ENCODE measurements around the gene LRP1B. TPM values are rescaled to one million over a fixed set of nuclear protein-coding genes. Genes with fewer than 3 reads are reported as not detected.

Gene LRP1B
- polyA plus RNA-seq, 1 of the 3 experiments (the other 2 are of a cell fraction): 0.28 TPM

DNA sequence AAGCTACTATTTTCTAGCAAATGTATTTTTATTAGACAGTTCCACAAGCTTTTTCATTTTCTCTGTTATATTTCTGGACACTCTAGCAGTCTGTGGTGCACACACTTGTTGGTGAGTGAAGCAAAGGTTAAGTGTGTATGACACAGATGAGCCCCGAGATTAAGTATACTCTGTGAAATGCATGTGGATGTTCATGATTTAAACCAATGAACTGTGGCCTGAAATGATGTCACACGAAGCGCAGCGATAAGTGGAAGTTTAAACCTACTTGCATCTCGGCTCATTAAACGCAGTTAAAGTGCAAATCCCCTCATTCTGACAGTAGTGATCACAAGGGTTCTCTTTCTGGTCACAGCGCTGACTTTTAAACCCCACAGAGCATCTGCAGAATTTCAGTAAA, 1861.8 kb downstream of the LRP1B start (continued):
- TF ChIP-seq FOSL2 (IDR thresholded peaks at IDR 0.05; ENCODE audit: borderline replicate concordance, low read depth) (no peak), NFIC (IDR thresholded peaks at IDR 0.05; ENCODE audit: borderline replicate concordance) (no peak)

DNA sequence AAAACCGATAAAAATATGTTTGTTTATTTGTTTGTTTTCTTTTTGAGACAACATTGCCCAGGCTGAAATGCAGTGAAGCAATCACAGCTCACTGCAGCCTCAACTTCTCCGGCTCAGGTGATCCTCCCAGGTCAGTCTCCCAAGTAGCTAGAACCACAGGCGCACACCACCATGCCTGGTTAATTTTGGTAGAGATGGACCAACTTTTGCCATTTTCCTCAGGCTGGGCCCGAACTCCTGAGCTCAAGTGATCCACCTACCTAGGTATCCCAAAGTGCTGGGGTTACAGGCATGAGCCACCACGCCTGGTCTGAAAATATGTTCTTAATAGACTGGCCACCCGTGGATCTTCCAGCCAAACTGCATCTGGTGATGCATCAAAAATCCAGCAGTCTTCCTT, 1867.9 kb downstream of the LRP1B start:
- no peak for TF ChIP-seq RCOR1 (IDR thresholded peaks at IDR 0.05; ENCODE audit: low read length)
- TF ChIP-seq, protein P1, sequence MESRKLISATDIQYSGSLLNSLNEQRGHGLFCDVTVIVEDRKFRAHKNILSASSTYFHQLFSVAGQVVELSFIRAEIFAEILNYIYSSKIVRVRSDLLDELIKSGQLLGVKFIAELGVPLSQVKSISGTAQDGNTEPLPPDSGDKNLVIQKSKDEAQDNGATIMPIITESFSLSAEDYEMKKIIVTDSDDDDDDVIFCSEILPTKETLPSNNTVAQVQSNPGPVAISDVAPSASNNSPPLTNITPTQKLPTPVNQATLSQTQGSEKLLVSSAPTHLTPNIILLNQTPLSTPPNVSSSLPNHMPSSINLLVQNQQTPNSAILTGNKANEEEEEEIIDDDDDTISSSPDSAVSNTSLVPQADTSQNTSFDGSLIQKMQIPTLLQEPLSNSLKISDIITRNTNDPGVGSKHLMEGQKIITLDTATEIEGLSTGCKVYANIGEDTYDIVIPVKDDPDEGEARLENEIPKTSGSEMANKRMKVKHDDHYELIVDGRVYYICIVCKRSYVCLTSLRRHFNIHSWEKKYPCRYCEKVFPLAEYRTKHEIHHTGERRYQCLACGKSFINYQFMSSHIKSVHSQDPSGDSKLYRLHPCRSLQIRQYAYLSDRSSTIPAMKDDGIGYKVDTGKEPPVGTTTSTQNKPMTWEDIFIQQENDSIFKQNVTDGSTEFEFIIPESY (IDR thresholded peaks at IDR 0.05; ENCODE audit: borderline replicate concordance, low read depth): no peak
- TF ChIP-seq SIN3A (IDR thresholded peaks at IDR 0.05; ENCODE audit: borderline replicate concordance, low read depth, low read length): no peak
- TF ChIP-seq FOXM1 (IDR thresholded peaks at IDR 0.05; ENCODE audit: low read depth): no peak
- no peak for TF ChIP-seq MEF2A (IDR thresholded peaks at IDR 0.05; ENCODE audit: borderline replicate concordance, low read depth)
- no peak for TF ChIP-seq TEAD4 (IDR thresholded peaks at IDR 0.05; ENCODE audit: borderline replicate concordance, insufficient read depth)
- TF ChIP-seq, protein P2, sequence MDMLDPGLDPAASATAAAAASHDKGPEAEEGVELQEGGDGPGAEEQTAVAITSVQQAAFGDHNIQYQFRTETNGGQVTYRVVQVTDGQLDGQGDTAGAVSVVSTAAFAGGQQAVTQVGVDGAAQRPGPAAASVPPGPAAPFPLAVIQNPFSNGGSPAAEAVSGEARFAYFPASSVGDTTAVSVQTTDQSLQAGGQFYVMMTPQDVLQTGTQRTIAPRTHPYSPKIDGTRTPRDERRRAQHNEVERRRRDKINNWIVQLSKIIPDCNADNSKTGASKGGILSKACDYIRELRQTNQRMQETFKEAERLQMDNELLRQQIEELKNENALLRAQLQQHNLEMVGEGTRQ (IDR thresholded peaks at IDR 0.05; ENCODE audit: borderline replicate concordance, low read depth, low read length): no peak
- TF ChIP-seq GABPA (IDR thresholded peaks at IDR 0.05; ENCODE audit: low read depth): no peak
- no peak for TF ChIP-seq POLR2AphosphoS5 (IDR thresholded peaks at IDR 0.05; ENCODE audit: low read depth, low read length)
- TF ChIP-seq JUND (IDR thresholded peaks at IDR 0.05): no peak
- no peak for TF ChIP-seq EP300 (IDR thresholded peaks at IDR 0.05; ENCODE audit: borderline replicate concordance in 1 of 2, low read depth in 1 of 2, low read length in 1 of 2)
- TF ChIP-seq RFX5 (IDR thresholded peaks at IDR 0.05; ENCODE audit: low read length): no peak
- no peak for TF ChIP-seq YY1 (IDR thresholded peaks at IDR 0.05; ENCODE audit: low read depth)
- no peak for TF ChIP-seq RXRA (IDR thresholded peaks at IDR 0.05; ENCODE audit: borderline replicate concordance, low read depth)
- no peak for TF ChIP-seq NRF1 (IDR thresholded peaks at IDR 0.05; ENCODE audit: low read depth, low read length)
- TF ChIP-seq, protein P3, sequence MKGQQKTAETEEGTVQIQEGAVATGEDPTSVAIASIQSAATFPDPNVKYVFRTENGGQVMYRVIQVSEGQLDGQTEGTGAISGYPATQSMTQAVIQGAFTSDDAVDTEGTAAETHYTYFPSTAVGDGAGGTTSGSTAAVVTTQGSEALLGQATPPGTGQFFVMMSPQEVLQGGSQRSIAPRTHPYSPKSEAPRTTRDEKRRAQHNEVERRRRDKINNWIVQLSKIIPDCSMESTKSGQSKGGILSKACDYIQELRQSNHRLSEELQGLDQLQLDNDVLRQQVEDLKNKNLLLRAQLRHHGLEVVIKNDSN (IDR thresholded peaks at IDR 0.05; ENCODE audit: borderline replicate concordance, low read depth): no peak
- no peak for TF ChIP-seq GATA2 (CRISPR knock-in tag; IDR thresholded peaks at IDR 0.05)
- Histone ChIP-seq H3K4me1 (ENCODE audit: control insufficient read depth in 1 of 2, insufficient read depth in 2 of 2, low read depth in 1 of 2, low read length in 1 of 2) (no peaks in the 10 kb centered on the region; a peak in 1 of 4 replicates), H3F3A (replicated peaks; ENCODE audit: insufficient read depth) (no peaks in the 10 kb centered on the region), H3K9me3 (no peaks in the 10 kb centered on the region), H3K4me2 (no peak overlapping the region), H3K9me2 (no peaks in the 10 kb centered on the region), H3K27me3 (ENCODE audit: insufficient read depth) (no peaks in the 10 kb centered on the region), H3K4me3 (ENCODE audit: low read depth in 2 of 2, low read length in 1 of 2) (no peak overlapping the region), H3K36me3 (replicated peaks in 1 of 2; ENCODE audit: control insufficient read depth in 1 of 2, insufficient read depth in 2 of 2, low read length in 1 of 2) (no peaks in the 10 kb centered on the region), H2AFZ (ENCODE audit: low read depth) (no peak overlapping the region), H3K79me2 (ENCODE audit: insufficient read depth) (no peaks in the 10 kb centered on the region), H4K20me1 (ENCODE audit: insufficient read depth) (no peaks in the 10 kb centered on the region), H3K27ac (ENCODE audit: low read depth in 2 of 2, low read length in 1 of 2) (no peak overlapping the region), H3K9ac (no peak overlapping the region)
- ChIA-PET CTCF (no interaction called here), POLR2A (no interaction called here)
- no peak for DNase-seq
- 72% methylated on average over 6 of the region's 6 CpGs for WGBS (ENCODE audit: low lambda C conversion rate)
